HepG2 (cell line): ENCODE results near the gene TMEM198. TPM values are rescaled to one million over a fixed set of nuclear protein-coding genes. Genes with fewer than 3 reads are reported as not detected.

Experiments
- ASH2L ChIP-seq: fragments of 300-600, 200-600 bp; sonication (generic); IDR thresholded peaks from 2 replicates; pipeline ENCODE4 v1.7.0; 2017; ENCODE audit warnings: low read depth, mild to moderate bottlenecking, moderate library complexity, mixed read lengths, low read length; ENCODE audit not compliant: insufficient read length
- ATF1 ChIP-seq: IDR thresholded peaks from 2 replicates; pipeline ENCODE4 v1.6.1; 2016; ENCODE audit warnings: mild to moderate bottlenecking, control low read depth
- MEIS2 ChIP-seq: sonication (generic); formaldehyde crosslinking; IDR thresholded peaks from 2 replicates; pipeline ENCODE4 v1.9.0; 2021; ENCODE audit warnings: mild to moderate bottlenecking, missing genetic modification reagents
- MZF1 ChIP-seq: sonication (generic); formaldehyde crosslinking; IDR thresholded peaks from 2 replicates; pipeline ENCODE4 v1.8.1; 2023; ENCODE audit warnings: mild to moderate bottlenecking, missing genetic modification reagents, borderline replicate concordance
- NFE2 ChIP-seq: sonication (generic); formaldehyde crosslinking; IDR thresholded peaks from 2 replicates; pipeline ENCODE4 v1.4.0; 2020; ENCODE audit warnings: missing genetic modification reagents
- NR1H2 ChIP-seq: sonication (generic); formaldehyde crosslinking; IDR thresholded peaks from 2 replicates; pipeline ENCODE4 v1.8.1; 2022; ENCODE audit warnings: low read depth, missing genetic modification reagents, borderline replicate concordance
- NR2F2 ChIP-seq: IDR thresholded peaks from 2 replicates; pipeline ENCODE4 v1.6.1; 2012; ENCODE audit warnings: low read depth, inconsistent platforms, borderline replicate concordance
- PRDM15 ChIP-seq: sonication (generic); formaldehyde crosslinking; IDR thresholded peaks from 2 replicates; pipeline ENCODE4 v1.4.0; 2020; ENCODE audit warnings: missing genetic modification reagents
- RFX3 ChIP-seq: IDR thresholded peaks from 2 replicates; pipeline ENCODE4 v1.6.1; 2016; ENCODE audit warnings: missing biosample characterization, missing genetic modification reagents
- SIX4 ChIP-seq: sonication (generic); formaldehyde crosslinking; IDR thresholded peaks from 2 replicates; pipeline ENCODE4 v1.4.0; 2020; ENCODE audit warnings: missing genetic modification reagents
- SMC3 ChIP-seq: IDR thresholded peaks from 2 replicates; pipeline ENCODE4 v1.6.1; 2011; ENCODE audit warnings: low read length, improper control_type of control experiment
- SP140L ChIP-seq: sonication (generic); formaldehyde crosslinking; IDR thresholded peaks from 2 replicates; pipeline ENCODE4 v1.4.0; 2020; ENCODE audit warnings: missing genetic modification reagents, borderline replicate concordance
- SSRP1 ChIP-seq: IDR thresholded peaks from 2 replicates; pipeline ENCODE4 v1.6.1; 2016; ENCODE audit warnings: control low read depth
- ZBTB1 ChIP-seq: sonication (generic); formaldehyde crosslinking; IDR thresholded peaks from 2 replicates; pipeline ENCODE4 v1.4.0; 2020; ENCODE audit warnings: missing genetic modification reagents, borderline replicate concordance
- ZBTB21 ChIP-seq: sonication (generic); formaldehyde crosslinking; IDR thresholded peaks from 2 replicates; pipeline ENCODE4 v1.4.0; 2020; ENCODE audit warnings: missing genetic modification reagents
- ZHX1 ChIP-seq: sonication (generic); formaldehyde crosslinking; IDR thresholded peaks from 2 replicates; pipeline ENCODE4 v1.8.1; 2022; ENCODE audit warnings: low read depth, mild to moderate bottlenecking, missing genetic modification reagents
- ZNF350 ChIP-seq: sonication (generic); formaldehyde crosslinking; IDR thresholded peaks from 2 replicates; pipeline ENCODE4 v1.4.0; 2020; ENCODE audit warnings: mild to moderate bottlenecking, low read depth, missing genetic modification reagents, borderline replicate concordance
- ZNF563 ChIP-seq: sonication (generic); formaldehyde crosslinking; IDR thresholded peaks from 2 replicates; pipeline ENCODE4 v1.8.0; 2022; ENCODE audit warnings: mild to moderate bottlenecking, moderate library complexity, missing genetic modification reagents
- ZNF605 ChIP-seq: sonication (generic); formaldehyde crosslinking; IDR thresholded peaks from 2 replicates; pipeline ENCODE4 v1.8.0; 2022; ENCODE audit warnings: mild to moderate bottlenecking, missing genetic modification reagents
- ZNF703 ChIP-seq: sonication (generic); formaldehyde crosslinking; IDR thresholded peaks from 2 replicates; pipeline ENCODE4 v1.5.1; 2020; ENCODE audit warnings: missing genetic modification reagents, mild to moderate bottlenecking, moderate library complexity, borderline replicate concordance
- ZNF790 ChIP-seq: sonication (generic); formaldehyde crosslinking; IDR thresholded peaks from 2 replicates; pipeline ENCODE4 v1.8.0; 2022; ENCODE audit warnings: missing genetic modification reagents, mild to moderate bottlenecking, borderline replicate concordance
- polyA plus RNA-seq, 8 experiments: library from polyadenylated mRNA; depleted of rRNA in 3 of 8; stranded (reverse) in 7 of 8; unstranded in 1 of 8; fragments of >200 nt; fragmentation: Illumina TruSeq in 4 of 8; extraction: Trizol in 4 of 8; gene quantifications; 2 replicates each; pipeline versions ENCODE4 v1.2.1 to v1.2.3, GENCODE V29; 2011 to 2016; ENCODE audit warnings: low read depth in 4 of 8, missing spikeins in 1 of 8, mixed read lengths in 1 of 8; ENCODE audit not compliant: insufficient read depth in 1 of 8
- total RNA-seq, 5 experiments: library from RNA; depleted of rRNA; stranded (reverse); fragments of >200 nt; fragmentation: Illumina TruSeq; extraction: Trizol; gene quantifications; 2 replicates each; pipeline ENCODE4 v1.2.3, GENCODE V29; 2016; ENCODE audit warnings: low read depth in 1 of 5
- TF ChIP-seq, protein P1 (sequence below): sonication (generic); formaldehyde crosslinking; IDR thresholded peaks from 2 replicates; pipeline ENCODE4 v1.4.0; 2020; ENCODE audit warnings: mild to moderate bottlenecking, missing genetic modification reagents, borderline replicate concordance

Gene TMEM198
- total and polyA plus RNA-seq, 2 of the 13 experiments (the other 11 are each of a cell fraction or from before 2014, with no cell fraction given), result 17.3 to 23.5 TPM

- TF ChIP-seq MEIS2 (CRISPR knock-in tag) (peak; percentile 69; the same call in 1 of the 2 replicates), NR1H2 (CRISPR knock-in tag) (no peak), ZNF703 (no peak), ZNF350 (peak; percentile 95; the same call in 1 of the 2 replicates), MZF1 (CRISPR knock-in tag) (no peak; the same call in 1 of the 2 replicates), ZHX1 (no peak), NR2F2 (peak; percentile 69; the same call in 1 of the 2 replicates), SSRP1 (CRISPR knock-in tag) (no peak; the same call in 1 of the 2 replicates), ZNF605 (peak; percentile 98), ZNF790 (CRISPR knock-in tag) (no peak), NFE2 (CRISPR knock-in tag) (no peak), ZBTB21 (CRISPR knock-in tag) (peak; percentile 36; the same call in 1 of the 2 replicates), ZNF563 (CRISPR knock-in tag) (peak; percentile 94), SIX4 (CRISPR knock-in tag) (peak; percentile 51), SMC3 (peak; percentile 2; the same call in 1 of the 2 replicates), ASH2L (peak; percentile 96), RFX3 (CRISPR knock-in tag) (peak; percentile 99), ZBTB1 (no peak), SP140L (CRISPR knock-in tag) (peak; percentile 67; the same call in 1 of the 2 replicates), ATF1 (CRISPR knock-in tag) (peak; percentile 95), PRDM15 (CRISPR knock-in tag) (peak; percentile 81)
- TF ChIP-seq, protein P1, sequence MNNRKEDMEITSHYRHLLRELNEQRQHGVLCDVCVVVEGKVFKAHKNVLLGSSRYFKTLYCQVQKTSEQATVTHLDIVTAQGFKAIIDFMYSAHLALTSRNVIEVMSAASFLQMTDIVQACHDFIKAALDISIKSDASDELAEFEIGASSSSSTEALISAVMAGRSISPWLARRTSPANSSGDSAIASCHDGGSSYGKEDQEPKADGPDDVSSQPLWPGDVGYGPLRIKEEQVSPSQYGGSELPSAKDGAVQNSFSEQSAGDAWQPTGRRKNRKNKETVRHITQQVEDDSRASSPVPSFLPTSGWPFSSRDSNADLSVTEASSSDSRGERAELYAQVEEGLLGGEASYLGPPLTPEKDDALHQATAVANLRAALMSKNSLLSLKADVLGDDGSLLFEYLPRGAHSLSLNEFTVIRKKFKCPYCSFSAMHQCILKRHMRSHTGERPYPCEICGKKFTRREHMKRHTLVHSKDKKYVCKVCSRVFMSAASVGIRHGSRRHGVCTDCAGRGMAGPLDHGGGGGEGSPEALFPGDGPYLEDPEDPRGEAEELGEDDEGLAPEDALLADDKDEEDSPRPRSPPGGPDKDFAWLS (CRISPR knock-in tag), result no peak
Observed at GRCh38 chr2:219597552-219598307, 53.9 kb downstream of the TMEM198 start, which contains the start of gene STK11IP (continued).
